PC-3 (cell line): ENCODE measurements around the gene ACER3. TPM values are rescaled to one million over a fixed set of nuclear protein-coding genes. Genes with fewer than 3 reads are reported as not detected.

Source experiments
- ATAC-seq: fragments of 200-7000 bp; cut with Tn5 transposase; 2 replicates; pipeline ENCODE4 v1.9.1; 2020; ENCODE audit warnings: mild to moderate bottlenecking, moderate library complexity
- BruUV-seq: library from RNA; stranded (reverse); fragments of 400-500 nt; replicated peaks from 2 replicates; lab custom pipeline; 2021; lab: Mats Ljungman, UMichigan
- CTCF ChIA-PET: fragments of 300-600 bp; sonication (Branson Sonifier 250); formaldehyde crosslinking; loops from one replicate; lab custom pipeline; 2022; ENCODE audit warnings: antibody characterized with exemption; lab: Charles Lee
- POLR2A ChIA-PET: fragments of 300-600 bp; sonication (Branson Sonifier 250); formaldehyde crosslinking; loops from one replicate; lab custom pipeline; 2022; ENCODE audit warnings: antibody characterized with exemption; ENCODE audit not compliant: unreplicated experiment; lab: Charles Lee
- DNase-seq: peaks from one replicate; pipeline ENCODE4 v3.0.0-alpha.2; 2015
- H2AFZ ChIP-seq: fragments of 300-600 bp; sonication (generic); 2 replicates; pipeline ENCODE4 v1.6.0; 2016; ENCODE audit warnings: antibody characterized with exemption, low read length
- H3F3A ChIP-seq: fragments of 300-600 bp; sonication (generic); one replicate; pipeline ENCODE4 v1.6.0; 2017; ENCODE audit warnings: antibody characterized with exemption, low read length, control low read depth, mild to moderate bottlenecking; ENCODE audit not compliant: unreplicated experiment
- H3K27ac ChIP-seq: fragments of 300-600 bp; sonication (generic); 2 replicates; pipeline ENCODE4 v1.5.1; 2016; ENCODE audit warnings: mild to moderate bottlenecking, low read length
- H3K27me3 ChIP-seq: fragments of 300-600 bp; sonication (generic); 2 replicates; pipeline ENCODE4 v1.6.1; 2016; ENCODE audit warnings: low read length, mixed read lengths
- H3K36me3 ChIP-seq: fragments of 300-600 bp; sonication (generic); 2 replicates; pipeline ENCODE4 v1.6.1; 2016; ENCODE audit warnings: low read depth, mixed run types, low read length, mixed read lengths
- H3K4me1 ChIP-seq: fragments of 300-600 bp; sonication (generic); 2 replicates; pipeline ENCODE4 v1.5.1; 2016; ENCODE audit warnings: low read length; ENCODE audit not compliant: insufficient read depth
- H3K4me2 ChIP-seq: fragments of 300-600 bp; sonication (generic); 2 replicates; pipeline ENCODE4 v1.6.0; 2016; ENCODE audit warnings: low read length
- H3K4me3 ChIP-seq: fragments of 300-600 bp; sonication (generic); 2 replicates; pipeline ENCODE4 v1.5.1; 2016; ENCODE audit warnings: mild to moderate bottlenecking, low read length, mixed read lengths
- H3K79me2 ChIP-seq: fragments of 300-600 bp; sonication (generic); 2 replicates; pipeline ENCODE4 v1.6.1; 2017; ENCODE audit warnings: low read length, mixed read lengths
- H3K9ac ChIP-seq: fragments of 300-600 bp; sonication (generic); 2 replicates; pipeline ENCODE4 v1.6.0; 2016; ENCODE audit warnings: mild to moderate bottlenecking, low read length
- H3K9me2 ChIP-seq: fragments of 300-600 bp; sonication (generic); replicated peaks from 2 replicates; pipeline ENCODE4 v1.6.1; 2016; ENCODE audit warnings: mixed run types, low read length, mixed read lengths
- H3K9me3 ChIP-seq: fragments of 300-600 bp; sonication (generic); 2 replicates; pipeline ENCODE4 v1.6.1; 2016; ENCODE audit warnings: low read length, mixed read lengths
- H4K20me1 ChIP-seq: fragments of 300-600 bp; sonication (generic); 2 replicates; pipeline ENCODE4 v1.6.1; 2016; ENCODE audit warnings: low read length, mixed read lengths
- CTCF ChIP-seq: fragments of 300-600 bp; sonication (generic); conservative IDR thresholded peaks from 2 replicates; pipeline ENCODE4 v1.5.1; 2017; ENCODE audit warnings: antibody characterized with exemption, low read depth, mild to moderate bottlenecking, low read length
- EZH2 ChIP-seq: fragments of 300-600 bp; sonication (generic); IDR thresholded peaks from one replicate; pipeline ENCODE4 v1.6.1; 2017; ENCODE audit warnings: antibody characterized with exemption, mild to moderate bottlenecking, low read length; ENCODE audit not compliant: unreplicated experiment
- EZH2phosphoT487 ChIP-seq: fragments of 300-600 bp; sonication (generic); IDR thresholded peaks from 2 replicates; pipeline ENCODE4 v1.6.1; 2018; ENCODE audit warnings: mild to moderate bottlenecking, antibody characterized with exemption, low read length, borderline replicate concordance
- intact Hi-C: fragments of 100-400 bp; cut with micrococcal nuclease; formaldehyde crosslinking; loops from 2 replicates; pipeline ENCODE4 v1.9.0; 2023
- total RNA-seq: library from RNA; depleted of rRNA; stranded (reverse); fragments of >200 nt; gene quantifications from 2 replicates; pipeline ENCODE4 v1.2.3, GENCODE V29; 2014; rRNA removed

Gene ACER3
- total RNA-seq, 1 experiment from 2014 or later: 17.3 TPM

DNA sequence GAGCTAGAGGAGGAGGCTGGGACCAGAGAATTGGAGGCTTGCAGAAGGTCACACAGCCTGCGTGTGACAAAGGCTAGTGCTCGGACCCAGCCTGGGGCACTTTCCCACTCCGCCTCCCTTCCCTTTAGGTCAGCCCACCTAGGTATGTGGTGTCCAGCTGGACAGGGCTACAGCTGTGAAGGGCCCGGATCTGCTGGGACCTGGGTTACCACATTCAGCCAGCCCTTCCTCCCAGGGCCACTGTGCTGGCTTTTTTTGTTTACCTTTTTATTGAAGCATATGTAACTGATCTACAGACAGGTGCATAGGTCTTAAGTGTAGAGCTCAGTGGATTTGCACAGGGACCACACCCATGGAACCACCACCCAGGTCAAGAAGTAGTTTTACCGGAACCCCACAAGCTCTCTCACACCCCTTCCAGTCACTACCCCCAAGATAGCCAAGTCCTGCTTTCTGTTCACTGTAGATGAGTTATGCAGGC, 214.7 kb downstream of the ACER3 start:
- intact Hi-C loops: no loop called here
- H3K36me3 ChIP-seq: no peaks in the 10 kb centered on the region
- ChIA-PET POLR2A (no interaction called here), CTCF (no interaction called here)
- H4K20me1 ChIP-seq: no peaks in the 10 kb centered on the region
- H3K27me3 ChIP-seq: no peaks in the 10 kb centered on the region
- no peak for ATAC-seq
- H3K9me3 ChIP-seq: no peaks in the 10 kb centered on the region
- H3K4me2 ChIP-seq: no peak overlapping the region
- no peak for DNase-seq
- BruUV-seq: no TSS peak
- H3K9ac ChIP-seq: no peak overlapping the region
- H3K4me1 ChIP-seq: peaks cover 29% of the 10 kb centered on the region
- H2AFZ ChIP-seq: no peak overlapping the region
- H3K9me2 ChIP-seq: no peaks in the 10 kb centered on the region
- no peak overlapping the region for H3K27ac ChIP-seq
- TF ChIP-seq EZH2 (no peak), CTCF (no peak), EZH2phosphoT487 (no peak)
- no peak overlapping the region for H3K4me3 ChIP-seq
- H3K79me2 ChIP-seq: no peaks in the 10 kb centered on the region
- no peaks in the 10 kb centered on the region for H3F3A ChIP-seq

Other genes starting within 250 kb of the ACER3 start
- not detected in 2 replicates for gene LRRC32, start 190.2 kb upstream of the ACER3 start, total RNA-seq
- gene TSKU, start 77.6 kb upstream of the ACER3 start, total RNA-seq: 32.1 and 39.2 TPM in 2 replicates
- gene B3GNT6, start 173.5 kb downstream of the ACER3 start, total RNA-seq: 0.04 TPM in 1 of 2 replicates, not detected in the other
- 6.3 and 7.7 TPM in 2 replicates for gene CAPN5, start 206.1 kb downstream of the ACER3 start, total RNA-seq
- gene OMP, start 241.9 kb downstream of the ACER3 start, total RNA-seq: not detected in 2 replicates